Measurements from ENCODE around the gene HMGCS2. TPM values are rescaled to one million over a fixed set of nuclear protein-coding genes. Genes with fewer than 3 reads are reported as not detected.

The HMGCS2 gene
- total and polyA plus RNA-seq, 9 of the 15 experiments (the other 6 are each of a cell fraction or from before 2014, with no cell fraction given): 0.13 TPM; not detected in 8

DNA sequence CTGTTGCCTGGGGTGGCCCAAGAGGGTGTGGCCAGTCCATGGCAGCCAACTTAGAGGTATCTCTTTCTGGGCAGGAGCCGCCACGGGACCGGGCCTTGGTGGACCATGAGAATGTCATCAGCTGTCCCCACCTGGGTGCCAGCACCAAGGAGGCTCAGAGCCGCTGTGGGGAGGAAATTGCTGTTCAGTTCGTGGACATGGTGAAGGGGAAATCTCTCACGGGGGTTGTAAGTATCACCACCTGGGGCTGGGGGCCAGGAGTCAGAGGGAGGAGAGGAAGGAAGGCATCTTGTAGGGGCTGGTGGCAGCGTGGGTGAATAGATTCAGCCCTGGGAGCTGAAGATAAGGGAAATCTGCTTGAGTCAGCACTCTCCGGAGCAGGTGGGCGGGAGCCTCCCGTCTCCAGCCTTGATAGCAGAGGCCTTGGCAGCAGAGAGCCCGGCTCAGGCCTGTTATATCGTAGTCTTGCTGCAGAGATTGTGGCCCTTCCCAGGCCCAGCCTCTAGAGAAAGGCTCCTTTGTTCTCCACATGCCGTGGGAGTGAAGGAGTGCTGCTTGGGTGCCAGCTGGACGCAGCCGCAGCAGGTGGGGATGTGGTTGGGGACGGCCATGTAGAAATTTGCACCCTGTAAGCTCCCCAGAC is 31.5 kb downstream of the HMGCS2 start (continued):
- TF ChIP-seq, protein P1, sequence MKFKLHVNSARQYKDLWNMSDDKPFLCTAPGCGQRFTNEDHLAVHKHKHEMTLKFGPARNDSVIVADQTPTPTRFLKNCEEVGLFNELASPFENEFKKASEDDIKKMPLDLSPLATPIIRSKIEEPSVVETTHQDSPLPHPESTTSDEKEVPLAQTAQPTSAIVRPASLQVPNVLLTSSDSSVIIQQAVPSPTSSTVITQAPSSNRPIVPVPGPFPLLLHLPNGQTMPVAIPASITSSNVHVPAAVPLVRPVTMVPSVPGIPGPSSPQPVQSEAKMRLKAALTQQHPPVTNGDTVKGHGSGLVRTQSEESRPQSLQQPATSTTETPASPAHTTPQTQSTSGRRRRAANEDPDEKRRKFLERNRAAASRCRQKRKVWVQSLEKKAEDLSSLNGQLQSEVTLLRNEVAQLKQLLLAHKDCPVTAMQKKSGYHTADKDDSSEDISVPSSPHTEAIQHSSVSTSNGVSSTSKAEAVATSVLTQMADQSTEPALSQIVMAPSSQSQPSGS (CRISPR knock-in tag; IDR thresholded peaks at IDR 0.05): no peak
- TF ChIP-seq JUN (IDR thresholded peaks at IDR 0.05; ENCODE audit: borderline replicate concordance, low read depth, low read length) (no peak), JUN (CRISPR knock-in tag; IDR thresholded peaks at IDR 0.05; ENCODE audit: borderline replicate concordance) (no peak), MCM2 (IDR thresholded peaks at IDR 0.05; ENCODE audit: low read depth) (no peak), SNIP1 (IDR thresholded peaks at IDR 0.05; ENCODE audit: low read depth) (no peak), NR2C1 (IDR thresholded peaks at IDR 0.05) (no peak), NR2C1 (tag; IDR thresholded peaks at IDR 0.05) (peak; percentile 41; the same call in 1 of the 2 replicates), ZNF311 (CRISPR knock-in tag; IDR thresholded peaks at IDR 0.05) (peak; percentile 26; the same call in 1 of the 2 replicates), RHOXF2B (CRISPR knock-in tag; conservative IDR thresholded peaks at IDR 0.05) (no peak), ATF7 (IDR thresholded peaks at IDR 0.05) (no peak), ETS2 (tag; IDR thresholded peaks at IDR 0.05; ENCODE audit: borderline replicate concordance, poor library complexity, severe bottlenecking) (no peak), ZBTB1 (CRISPR knock-in tag; IDR thresholded peaks at IDR 0.05; ENCODE audit: borderline replicate concordance, low read depth) (no peak), SMAD2 (IDR thresholded peaks at IDR 0.05; ENCODE audit: low read depth, low read length) (no peak), ESRRA (IDR thresholded peaks at IDR 0.05; ENCODE audit: borderline replicate concordance, low read depth) (no peak), ETV5 (CRISPR knock-in tag; IDR thresholded peaks at IDR 0.05; ENCODE audit: low read depth) (peak; percentile 38)
- TF ChIP-seq, protein P2, sequence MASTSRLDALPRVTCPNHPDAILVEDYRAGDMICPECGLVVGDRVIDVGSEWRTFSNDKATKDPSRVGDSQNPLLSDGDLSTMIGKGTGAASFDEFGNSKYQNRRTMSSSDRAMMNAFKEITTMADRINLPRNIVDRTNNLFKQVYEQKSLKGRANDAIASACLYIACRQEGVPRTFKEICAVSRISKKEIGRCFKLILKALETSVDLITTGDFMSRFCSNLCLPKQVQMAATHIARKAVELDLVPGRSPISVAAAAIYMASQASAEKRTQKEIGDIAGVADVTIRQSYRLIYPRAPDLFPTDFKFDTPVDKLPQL (IDR thresholded peaks at IDR 0.05; ENCODE audit: extremely low read depth, insufficient read length): no peak
- TF ChIP-seq, protein P3, sequence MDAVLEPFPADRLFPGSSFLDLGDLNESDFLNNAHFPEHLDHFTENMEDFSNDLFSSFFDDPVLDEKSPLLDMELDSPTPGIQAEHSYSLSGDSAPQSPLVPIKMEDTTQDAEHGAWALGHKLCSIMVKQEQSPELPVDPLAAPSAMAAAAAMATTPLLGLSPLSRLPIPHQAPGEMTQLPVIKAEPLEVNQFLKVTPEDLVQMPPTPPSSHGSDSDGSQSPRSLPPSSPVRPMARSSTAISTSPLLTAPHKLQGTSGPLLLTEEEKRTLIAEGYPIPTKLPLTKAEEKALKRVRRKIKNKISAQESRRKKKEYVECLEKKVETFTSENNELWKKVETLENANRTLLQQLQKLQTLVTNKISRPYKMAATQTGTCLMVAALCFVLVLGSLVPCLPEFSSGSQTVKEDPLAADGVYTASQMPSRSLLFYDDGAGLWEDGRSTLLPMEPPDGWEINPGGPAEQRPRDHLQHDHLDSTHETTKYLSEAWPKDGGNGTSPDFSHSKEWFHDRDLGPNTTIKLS (IDR thresholded peaks at IDR 0.05; ENCODE audit: borderline replicate concordance, low read depth): peak; percentile 43; the same call in 1 of the 2 replicates
- TF ChIP-seq, protein P4, sequence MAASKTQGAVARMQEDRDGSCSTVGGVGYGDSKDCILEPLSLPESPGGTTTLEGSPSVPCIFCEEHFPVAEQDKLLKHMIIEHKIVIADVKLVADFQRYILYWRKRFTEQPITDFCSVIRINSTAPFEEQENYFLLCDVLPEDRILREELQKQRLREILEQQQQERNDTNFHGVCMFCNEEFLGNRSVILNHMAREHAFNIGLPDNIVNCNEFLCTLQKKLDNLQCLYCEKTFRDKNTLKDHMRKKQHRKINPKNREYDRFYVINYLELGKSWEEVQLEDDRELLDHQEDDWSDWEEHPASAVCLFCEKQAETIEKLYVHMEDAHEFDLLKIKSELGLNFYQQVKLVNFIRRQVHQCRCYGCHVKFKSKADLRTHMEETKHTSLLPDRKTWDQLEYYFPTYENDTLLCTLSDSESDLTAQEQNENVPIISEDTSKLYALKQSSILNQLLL (CRISPR knock-in tag; IDR thresholded peaks at IDR 0.05; ENCODE audit: borderline replicate concordance): no peak
- TF ChIP-seq, protein P5, sequence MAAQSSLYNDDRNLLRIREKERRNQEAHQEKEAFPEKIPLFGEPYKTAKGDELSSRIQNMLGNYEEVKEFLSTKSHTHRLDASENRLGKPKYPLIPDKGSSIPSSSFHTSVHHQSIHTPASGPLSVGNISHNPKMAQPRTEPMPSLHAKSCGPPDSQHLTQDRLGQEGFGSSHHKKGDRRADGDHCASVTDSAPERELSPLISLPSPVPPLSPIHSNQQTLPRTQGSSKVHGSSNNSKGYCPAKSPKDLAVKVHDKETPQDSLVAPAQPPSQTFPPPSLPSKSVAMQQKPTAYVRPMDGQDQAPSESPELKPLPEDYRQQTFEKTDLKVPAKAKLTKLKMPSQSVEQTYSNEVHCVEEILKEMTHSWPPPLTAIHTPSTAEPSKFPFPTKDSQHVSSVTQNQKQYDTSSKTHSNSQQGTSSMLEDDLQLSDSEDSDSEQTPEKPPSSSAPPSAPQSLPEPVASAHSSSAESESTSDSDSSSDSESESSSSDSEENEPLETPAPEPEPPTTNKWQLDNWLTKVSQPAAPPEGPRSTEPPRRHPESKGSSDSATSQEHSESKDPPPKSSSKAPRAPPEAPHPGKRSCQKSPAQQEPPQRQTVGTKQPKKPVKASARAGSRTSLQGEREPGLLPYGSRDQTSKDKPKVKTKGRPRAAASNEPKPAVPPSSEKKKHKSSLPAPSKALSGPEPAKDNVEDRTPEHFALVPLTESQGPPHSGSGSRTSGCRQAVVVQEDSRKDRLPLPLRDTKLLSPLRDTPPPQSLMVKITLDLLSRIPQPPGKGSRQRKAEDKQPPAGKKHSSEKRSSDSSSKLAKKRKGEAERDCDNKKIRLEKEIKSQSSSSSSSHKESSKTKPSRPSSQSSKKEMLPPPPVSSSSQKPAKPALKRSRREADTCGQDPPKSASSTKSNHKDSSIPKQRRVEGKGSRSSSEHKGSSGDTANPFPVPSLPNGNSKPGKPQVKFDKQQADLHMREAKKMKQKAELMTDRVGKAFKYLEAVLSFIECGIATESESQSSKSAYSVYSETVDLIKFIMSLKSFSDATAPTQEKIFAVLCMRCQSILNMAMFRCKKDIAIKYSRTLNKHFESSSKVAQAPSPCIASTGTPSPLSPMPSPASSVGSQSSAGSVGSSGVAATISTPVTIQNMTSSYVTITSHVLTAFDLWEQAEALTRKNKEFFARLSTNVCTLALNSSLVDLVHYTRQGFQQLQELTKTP (IDR thresholded peaks at IDR 0.05; ENCODE audit: low read depth in 1 of 2, partially characterized antibody in 2 of 2): peak in 1 of 2 experiments; percentile 39

Data from K562 (cell line).